DOHH2 (cell line): Measurements from ENCODE around the gene CNNM4.

Source experiments
- EZH2phosphoT487 ChIP-seq: fragments of 200-600 bp; sonication (generic); IDR thresholded peaks from 2 replicates; pipeline ENCODE4 v1.6.1; 2017; ENCODE audit warnings: borderline replicate concordance, mild to moderate bottlenecking, antibody characterized with exemption, low read length, moderate library complexity, mixed read lengths
- TF ChIP-seq, protein P1 (sequence below): fragments of 200-600 bp; sonication (generic); IDR thresholded peaks from one replicate; pipeline ENCODE4 v1.5.1; 2014; ENCODE audit warnings: antibody characterized with exemption, mild to moderate bottlenecking, low read depth, low read length; ENCODE audit not compliant: poor library complexity, severe bottlenecking

GRCh38 chr2:96802721-96803120 lies 42.0 kb downstream of the CNNM4 start:
- TF ChIP-seq, protein P1, sequence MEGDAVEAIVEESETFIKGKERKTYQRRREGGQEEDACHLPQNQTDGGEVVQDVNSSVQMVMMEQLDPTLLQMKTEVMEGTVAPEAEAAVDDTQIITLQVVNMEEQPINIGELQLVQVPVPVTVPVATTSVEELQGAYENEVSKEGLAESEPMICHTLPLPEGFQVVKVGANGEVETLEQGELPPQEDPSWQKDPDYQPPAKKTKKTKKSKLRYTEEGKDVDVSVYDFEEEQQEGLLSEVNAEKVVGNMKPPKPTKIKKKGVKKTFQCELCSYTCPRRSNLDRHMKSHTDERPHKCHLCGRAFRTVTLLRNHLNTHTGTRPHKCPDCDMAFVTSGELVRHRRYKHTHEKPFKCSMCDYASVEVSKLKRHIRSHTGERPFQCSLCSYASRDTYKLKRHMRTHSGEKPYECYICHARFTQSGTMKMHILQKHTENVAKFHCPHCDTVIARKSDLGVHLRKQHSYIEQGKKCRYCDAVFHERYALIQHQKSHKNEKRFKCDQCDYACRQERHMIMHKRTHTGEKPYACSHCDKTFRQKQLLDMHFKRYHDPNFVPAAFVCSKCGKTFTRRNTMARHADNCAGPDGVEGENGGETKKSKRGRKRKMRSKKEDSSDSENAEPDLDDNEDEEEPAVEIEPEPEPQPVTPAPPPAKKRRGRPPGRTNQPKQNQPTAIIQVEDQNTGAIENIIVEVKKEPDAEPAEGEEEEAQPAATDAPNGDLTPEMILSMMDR: no peak
- TF ChIP-seq EZH2phosphoT487: no peak
